GM21529 (cell line): ENCODE measurements around the gene SERINC1.

Source experiments
- ATAC-seq: cut with Tn5 transposase; IDR thresholded peaks from one replicate; pipeline ENCODE4 v1.9.1; 2021; ENCODE audit not compliant: unreplicated experiment

Gene SERINC1

DNA sequence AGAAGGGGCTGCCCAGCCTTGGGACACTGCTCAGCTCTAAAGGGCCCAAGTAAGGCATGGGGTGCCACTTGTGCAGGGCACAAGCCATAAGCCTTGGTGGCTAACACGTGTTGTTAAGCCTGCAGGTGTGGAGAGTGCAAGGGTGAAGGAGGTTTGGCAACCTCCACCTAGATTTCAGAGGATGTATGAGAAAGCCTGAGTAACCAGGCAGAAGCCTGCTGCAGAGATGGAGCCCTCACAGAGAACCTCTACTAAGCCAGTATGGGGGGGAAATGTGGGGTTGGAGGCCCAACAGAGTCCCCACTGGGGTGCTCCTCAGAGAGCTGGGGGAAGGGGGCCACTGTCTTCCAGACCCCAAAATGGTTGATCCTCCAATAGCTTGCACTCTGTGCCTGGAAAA lies 32.6 kb downstream of the SERINC1 start:
- ATAC-seq, result no peak

DNA sequence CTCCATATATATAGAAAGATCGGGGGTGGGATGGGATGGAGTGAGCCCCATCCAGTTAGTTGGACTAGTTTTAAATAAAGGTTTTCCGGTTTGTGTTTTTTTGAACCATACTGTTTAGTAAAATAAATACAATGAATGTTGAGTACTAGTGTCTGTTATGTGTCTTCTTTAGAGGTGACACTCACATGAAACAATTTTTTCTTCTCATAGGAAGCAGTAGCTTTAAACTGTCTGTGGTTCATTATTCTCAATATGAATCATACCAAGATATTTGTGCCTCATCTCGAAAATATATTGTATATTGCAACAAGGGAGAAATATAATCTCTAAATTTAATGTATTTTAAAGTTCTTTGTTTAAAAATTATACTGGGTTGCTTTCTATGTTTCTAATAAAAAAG lies 38.8 kb downstream of the SERINC1 start:
- ATAC-seq, result peak; percentile 69

DNA sequence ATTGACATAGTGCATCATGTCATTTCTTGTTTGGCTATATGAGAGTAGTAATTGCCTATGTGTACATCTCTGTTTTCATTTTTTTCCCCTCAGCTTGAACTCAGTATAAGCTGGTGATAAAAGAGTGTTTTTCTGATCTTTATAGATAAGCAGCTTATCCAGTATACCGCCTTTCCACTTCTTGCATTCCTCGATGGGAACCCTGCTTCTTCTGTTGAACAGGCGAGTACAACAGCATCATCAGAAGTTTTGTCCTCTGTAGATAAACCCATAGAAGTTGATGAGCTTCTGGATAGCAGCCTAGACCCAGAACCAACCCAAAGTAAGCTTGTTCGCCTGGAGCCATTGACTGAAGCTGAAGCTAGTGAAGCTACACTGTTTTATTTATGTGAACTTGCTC lies 39.8 kb downstream of the SERINC1 start:
- ATAC-seq, result no peak

DNA sequence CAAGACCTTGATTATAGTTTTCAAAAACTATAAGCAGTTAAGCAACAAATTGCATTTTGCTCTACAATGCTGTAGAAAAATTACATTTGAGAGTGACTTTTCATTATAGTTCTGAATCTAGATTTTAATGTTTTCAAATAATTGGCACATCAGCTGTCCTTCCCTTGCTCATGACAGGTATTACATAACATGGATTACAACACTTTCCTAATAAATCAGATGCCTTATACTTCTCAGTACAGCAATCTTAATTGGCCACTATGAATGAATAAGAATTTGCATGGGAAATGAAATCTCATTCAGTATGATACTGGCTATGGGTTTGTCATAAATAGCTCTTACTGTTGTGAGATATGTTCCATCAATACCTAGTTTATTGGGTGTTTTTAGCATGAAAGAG lies 42.3 kb downstream of the SERINC1 start:
- no peak for ATAC-seq

DNA sequence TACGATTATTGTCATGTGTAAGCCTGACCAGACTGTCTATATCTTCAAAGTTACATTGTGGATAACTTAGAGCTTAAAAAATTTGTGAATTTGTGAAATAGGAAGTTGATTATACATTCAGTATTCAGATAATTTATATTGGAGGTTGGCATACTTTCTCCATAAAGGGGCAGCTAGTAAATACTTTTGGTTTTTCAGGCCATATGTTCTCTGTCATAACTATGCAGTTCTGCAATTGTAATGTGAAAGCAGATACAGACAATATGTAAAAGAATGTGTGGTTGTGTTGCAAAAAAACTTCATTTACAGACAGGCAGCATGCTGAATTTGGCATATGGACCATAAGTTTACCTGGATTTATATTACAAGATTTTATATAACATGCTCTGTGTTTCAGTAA lies 42.8 kb downstream of the SERINC1 start:
- no peak for ATAC-seq

DNA sequence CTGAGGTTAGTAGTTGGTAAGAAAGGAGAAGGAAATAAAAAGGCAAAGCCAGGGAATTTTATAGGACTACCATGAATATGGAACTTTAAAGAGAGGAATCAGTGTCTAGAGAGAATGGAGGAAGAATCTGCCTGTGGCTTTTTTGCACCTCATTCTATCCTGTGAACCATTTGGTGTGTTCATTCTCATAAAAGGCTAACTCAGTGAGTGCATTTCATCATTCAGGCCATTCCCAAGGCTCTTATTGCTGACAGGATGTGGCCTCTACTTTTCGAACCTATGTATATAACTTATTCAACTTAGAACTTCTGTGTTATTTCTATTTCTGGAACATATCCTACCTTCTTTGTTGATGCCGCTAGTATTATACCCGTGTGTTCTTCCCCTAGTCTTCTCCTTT lies 45.0 kb downstream of the SERINC1 start:
- no peak for ATAC-seq

DNA sequence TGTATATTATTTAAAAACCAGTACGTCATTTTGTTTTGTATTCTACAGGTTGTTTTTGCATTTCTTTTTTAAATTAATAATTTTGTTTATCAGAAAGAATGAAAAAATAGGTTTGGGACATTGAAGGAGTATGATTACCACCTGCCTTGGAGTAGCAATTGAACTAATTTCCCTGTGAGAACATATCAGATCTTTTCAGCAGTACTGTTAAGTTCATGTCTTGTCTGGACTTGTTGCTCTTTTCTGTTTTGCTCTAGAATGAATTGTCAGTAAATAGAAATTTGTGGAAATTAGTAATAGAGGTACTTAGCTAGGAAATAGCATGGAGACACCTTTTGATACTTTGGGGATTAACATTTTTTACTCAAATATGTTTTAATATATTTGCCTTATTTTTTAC lies 47.9 kb downstream of the SERINC1 start:
- no peak for ATAC-seq

DNA sequence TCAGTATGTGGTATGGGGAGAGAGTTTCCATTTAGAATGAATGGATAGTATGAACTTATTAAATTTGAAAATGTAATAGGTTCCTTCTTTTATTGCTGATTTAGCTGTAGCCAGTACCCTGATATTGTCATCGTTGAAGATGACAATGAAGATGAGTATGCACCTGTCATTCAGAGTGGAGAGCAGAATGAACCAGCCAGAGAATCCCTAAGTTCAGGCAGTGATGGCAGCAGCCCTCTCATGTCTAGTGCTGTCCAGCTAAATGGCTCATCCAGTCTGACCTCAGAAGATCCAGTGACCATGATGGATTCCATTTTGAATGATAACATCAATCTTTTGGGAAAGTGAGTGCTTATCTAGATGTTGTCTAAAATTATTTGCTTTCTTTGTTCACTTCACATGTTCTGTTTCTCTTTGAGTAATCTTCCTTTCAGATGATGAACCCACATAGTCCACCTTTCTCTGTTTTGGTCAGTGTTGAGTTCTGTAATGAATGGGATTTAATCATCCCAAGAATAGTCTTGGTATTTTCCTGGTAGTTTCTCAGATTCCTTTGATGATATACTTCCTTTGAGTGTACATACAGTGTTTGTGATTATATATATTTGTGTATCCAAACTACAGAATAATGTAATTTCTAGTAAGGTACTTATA lies 48.9 kb downstream of the SERINC1 start:
- ATAC-seq, result peak; percentile 95

DNA sequence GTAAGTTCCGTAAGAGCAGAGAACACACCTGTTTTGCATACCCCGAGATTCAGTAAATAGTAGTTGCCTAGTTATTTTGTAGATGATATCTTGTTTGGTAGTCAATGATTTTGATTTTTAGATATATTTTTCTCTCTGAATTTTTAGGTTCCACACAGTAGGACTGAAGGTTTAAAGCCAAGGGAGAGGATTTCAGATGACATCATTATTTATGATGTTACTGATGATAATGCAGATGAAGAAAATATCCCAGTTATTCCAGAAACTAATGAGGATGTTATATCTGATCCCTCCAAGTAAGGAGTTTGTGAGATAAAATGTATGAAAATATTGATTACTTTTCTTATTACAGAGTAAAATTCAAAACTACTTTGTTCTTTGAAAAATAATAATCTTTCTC lies 49.6 kb downstream of the SERINC1 start:
- ATAC-seq, result no peak

DNA sequence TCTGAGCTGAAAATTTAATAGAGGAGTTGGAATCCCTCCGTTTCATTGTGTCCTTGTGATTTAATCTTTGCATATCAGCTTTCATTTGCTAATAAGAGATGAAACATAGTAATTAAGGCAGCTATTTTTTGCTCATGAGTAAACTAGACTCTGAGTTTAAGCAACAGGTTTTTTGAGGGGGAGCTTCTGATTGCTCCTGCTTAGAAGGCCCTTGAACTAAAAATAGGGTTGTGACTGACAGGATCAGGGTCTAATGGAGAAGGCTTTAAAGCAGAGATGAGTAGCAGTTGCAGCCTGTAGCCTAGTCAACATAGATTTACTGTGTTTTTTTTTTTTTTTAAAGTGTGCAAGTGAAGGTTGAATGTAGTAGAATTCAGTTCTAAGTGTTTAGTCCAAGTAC lies 54.8 kb downstream of the SERINC1 start:
- ATAC-seq, result no peak

DNA sequence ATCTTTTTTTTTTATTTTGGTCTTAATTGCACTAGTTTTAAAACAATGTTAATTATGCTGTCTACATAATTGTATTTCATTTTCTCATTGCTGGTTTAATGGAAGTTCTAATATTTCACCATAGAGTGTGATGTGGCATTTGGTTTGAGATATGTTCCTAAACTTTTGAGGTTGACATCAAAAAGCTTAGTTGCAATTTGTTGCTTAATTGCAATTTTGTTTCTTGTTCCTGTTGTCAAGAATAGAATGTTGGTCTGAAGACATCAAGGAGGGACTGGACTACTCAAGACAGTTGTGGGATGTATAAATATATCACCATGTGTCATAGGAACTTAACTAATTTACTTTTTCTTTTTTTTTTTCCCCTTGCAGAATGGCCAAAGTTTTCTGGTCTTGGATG lies 59.6 kb downstream of the SERINC1 start:
- ATAC-seq, result no peak

DNA sequence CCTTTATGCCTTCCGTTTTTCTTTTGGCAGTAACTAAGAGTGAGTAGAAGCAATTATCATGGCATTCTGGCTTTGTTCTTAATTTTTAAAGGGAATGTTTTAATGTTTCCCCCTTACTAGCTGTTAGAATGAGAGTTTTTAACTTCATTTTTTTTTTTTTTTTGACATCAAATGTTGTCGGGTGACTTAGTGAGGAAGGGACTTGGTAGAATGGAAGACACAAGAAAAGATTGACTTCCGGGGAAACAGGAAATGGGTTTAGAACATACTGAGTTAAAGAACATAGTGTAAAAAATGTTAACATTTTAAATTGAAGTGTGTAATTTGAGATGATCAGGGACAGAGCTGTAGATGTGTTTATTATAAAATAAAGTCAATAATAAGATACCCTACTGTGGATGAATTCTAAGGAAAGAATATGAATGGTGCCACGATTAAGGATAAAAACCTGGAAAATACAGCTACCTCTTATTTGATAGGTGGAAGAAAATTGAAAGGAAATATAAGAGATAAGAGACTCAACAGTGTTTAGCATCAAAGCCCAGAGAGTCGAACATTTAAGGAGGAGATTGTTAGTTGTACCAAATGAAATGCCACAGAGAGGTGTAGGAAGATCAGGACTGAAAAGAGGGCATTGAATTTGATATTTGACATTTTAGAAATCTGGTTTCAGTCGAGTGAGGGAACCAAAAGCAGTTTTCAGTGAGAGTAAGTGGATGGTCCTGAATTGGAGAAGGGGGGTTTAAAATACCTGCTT lies 62.7 kb downstream of the SERINC1 start:
- no peak for ATAC-seq

DNA sequence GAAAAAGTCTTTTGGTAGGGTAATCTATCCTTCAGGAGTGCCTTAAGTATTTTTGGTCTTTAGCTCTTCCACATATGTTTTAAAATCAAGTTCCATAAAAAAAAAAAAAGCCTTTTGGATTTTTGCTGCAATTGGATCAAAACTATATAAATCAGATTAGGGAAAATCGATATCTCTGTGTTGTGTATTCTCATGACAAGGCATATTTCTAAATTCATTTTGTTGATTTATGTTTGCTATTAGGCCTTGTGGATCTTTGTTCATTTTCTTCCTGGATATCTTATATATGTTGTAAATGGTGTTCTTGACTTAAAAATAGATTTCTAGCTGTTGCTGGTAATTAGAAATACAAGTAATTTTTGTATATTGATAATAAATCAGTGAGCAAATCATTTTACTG lies 63.4 kb downstream of the SERINC1 start:
- ATAC-seq, result no peak

DNA sequence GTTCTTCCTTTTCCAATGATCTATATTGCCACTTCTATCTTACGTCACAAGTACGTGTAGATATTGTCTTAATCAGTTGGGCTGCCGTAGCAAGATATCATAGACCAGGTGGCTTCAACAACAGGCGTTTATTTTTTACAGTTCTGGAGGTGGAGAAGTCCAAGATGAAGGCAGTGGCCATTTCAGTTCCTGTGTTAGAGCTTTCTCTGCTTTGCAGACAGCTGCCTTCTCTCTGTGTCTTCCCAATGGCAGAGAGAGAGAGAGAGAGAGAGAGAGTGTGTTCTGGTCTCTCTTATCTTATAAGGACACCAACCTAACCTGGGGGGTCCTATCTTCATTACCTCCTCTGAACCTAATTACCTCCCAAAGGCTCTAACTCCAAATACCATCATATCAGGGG lies 63.9 kb downstream of the SERINC1 start:
- no peak for ATAC-seq

DNA sequence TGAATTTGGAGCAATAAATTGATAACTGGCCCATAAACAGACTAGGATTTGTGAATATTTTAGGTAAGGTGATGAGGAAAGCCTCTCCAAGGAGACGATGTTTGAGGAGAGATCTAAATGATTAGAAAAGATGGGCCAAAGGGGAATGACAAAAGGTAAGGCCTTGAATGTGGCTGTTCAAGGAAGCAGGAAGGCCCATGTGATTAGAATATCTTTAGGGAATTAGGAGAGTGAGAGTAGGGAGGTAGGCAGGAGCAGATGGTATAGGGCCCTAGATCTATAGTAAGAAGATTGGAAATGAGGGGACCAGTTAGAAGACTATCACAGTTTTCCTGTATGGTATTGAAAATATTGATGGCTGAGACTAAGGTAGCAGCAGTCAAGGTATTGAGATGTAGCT lies 65.4 kb downstream of the SERINC1 start:
- no peak for ATAC-seq

DNA sequence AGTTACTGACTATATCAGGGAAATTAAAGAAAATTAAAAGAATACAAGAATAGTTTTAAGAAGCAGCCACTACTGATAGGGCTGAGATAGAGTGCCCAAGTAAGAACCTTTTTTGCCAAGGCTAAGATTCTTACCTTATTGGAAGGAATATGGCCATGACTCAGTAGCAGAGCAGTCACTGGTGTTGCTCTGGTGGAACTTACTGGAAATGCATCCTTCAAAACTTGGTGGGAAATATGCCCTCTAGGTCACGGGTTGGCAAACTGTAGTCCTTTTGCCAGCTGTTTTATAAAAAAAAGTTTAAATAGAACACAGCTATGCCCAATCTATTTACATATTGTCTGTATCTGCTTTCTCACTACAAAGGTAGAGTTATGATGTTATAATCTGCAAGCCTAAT lies 66.2 kb downstream of the SERINC1 start:
- no peak for ATAC-seq

DNA sequence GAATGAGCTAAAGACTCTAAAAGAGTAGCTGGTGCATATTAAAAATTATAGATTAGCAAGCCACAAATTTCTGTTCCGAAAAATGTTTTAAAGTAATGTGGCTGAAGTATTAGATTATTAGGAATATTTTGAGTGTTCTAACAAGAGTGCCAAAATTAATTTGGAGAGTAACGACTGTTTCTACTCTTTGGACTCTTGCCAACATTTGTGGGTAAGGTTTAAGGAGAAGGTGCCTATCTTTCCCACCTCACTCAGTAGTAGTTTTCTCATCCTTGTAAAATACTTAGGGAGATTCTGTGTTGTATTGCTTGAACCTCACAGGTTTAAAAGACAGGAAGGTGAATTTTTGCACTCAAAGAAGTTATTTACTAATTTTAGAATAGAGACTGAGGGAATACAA lies 67.2 kb downstream of the SERINC1 start:
- no peak for ATAC-seq

DNA sequence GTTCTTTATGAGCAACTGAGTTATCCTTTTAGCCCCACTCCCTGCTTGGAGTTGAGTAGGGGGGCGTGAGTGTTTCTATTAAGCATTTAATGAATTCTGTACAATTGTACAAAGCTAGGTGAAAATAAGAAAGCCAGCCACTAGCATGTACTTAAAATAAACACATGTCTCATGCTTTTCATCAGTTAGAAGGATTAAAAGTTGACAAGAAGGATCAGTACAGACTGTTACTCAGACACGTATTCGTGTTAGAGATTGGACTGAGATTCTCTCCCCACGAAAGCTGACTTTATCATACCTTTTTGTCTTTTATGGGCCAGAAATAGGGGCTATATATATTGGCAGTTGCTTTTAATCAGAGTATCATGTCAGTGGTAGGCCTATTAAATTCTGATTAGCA lies 70.5 kb downstream of the SERINC1 start:
- no peak for ATAC-seq

DNA sequence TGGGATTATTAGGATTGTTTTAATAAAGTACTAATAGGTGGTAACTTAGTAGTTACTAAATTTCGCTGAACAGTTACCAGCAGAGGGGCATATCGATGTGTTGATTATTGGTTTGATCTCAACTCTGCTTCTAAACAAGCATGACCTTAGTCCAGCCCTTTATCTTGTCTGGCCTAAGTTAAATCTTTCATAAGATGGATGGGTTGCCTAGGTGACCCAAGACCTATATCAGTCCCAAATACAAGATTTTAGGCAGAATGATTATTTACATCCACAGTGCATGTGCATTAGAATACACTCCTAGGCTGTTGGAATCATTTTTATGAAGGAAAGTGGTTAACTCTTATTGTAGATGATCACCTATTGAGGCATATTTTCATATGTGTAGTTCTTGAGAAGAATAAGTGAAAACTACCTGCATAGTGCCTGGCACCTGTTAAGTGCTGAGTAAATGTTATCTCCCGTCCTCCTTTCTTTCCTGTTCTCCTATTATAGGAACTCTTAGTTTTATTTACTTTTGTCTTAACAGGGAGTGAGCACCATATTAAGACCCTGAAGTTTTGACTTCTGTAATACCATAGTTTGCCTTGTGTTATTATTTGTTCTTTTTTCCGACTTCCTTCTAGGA lies 71.0 kb downstream of the SERINC1 start:
- ATAC-seq, result no peak

DNA sequence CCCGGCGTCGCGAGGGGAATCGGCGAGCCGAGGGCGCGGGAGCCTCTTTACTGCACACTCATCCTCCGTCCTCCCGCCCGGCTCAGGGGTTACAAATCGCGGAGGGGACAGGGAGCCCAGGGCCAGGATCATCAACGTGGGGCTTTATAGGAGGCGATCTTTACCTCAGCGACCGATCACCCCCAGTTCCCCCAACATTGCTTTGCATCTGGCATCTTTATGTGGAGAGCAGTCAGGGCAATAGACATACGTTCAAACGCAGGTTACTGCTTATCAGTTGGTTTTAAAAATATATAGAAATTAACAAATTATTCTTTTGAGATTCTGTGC lies 71.5 kb downstream of the SERINC1 start:
- peak; percentile 19 for ATAC-seq

DNA sequence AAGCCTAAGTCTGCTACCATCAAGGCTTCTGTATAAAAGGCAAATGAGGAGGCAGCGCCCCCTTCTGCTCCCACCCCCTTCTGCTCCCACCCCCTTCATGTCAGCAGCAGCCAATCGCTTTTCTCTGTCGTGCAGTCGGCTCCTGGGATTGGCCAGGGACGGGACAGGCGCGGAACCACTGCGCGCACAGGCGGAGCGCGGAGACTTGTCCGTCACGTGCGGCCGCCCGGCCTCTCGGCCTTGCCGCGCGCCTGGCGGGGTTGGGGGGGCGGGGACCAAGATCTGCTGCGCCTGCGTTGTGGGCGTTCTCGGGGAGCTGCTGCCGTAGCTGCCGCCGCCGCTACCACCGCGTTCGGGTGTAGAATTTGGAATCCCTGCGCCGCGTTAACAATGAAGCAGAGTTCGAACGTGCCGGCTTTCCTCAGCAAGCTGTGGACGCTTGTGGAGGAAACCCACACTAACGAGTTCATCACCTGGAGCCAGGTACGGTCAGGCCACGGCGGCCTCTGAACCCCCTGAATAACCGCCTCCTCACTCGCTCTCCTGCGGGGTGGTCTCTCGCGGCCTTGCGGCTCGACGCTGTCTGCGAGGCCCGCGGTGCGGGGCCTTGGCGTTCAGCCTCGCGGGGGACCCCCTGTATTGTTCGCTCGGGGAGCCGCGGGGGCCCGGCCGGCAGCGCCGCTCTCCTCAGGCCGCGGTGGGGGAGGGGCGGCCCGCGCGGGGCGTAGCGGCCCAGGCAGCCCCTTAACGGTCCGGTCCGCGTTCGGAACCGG lies 72.1 kb downstream of the SERINC1 start, which contains the start of gene HSF2:
Gene HSF2, plus strand, starts transcription at position 305 of the 773 bp plus-strand sequence. Its CDS starts 86 bp downstream, at position 391.
- peak; percentile 98 for ATAC-seq

DNA sequence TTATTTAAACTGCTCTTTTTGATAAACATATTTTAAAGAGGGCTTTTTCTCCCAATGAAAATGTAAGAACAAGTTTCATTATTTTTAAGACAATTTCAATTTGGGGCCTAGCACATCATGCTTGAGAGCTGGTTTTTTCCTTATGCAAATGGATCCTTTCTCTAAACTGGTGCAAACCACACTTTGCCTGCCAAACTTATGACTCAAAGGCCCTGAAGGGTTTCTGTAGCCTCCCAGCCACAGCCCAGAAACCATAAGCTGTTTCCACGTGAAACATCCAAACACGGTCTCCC lies 72.6 kb downstream of the SERINC1 start:
- no peak for ATAC-seq
